T47D (cell line): ENCODE results near the gene NAV3.

Experiments
- DNase-seq, 2 experiments: peaks; one replicate each; pipeline versions ENCODE4 v3.0.0 to v3.0.0-alpha.2; 2011 to 2012; ENCODE audit warnings: low read depth in 1 of 2, low spot score in 1 of 2
- JUND ChIP-seq: IDR thresholded peaks from 2 replicates; pipeline ENCODE4 v1.6.1; 2012; ENCODE audit warnings: low read depth
- in situ Hi-C: cut with HindIII; loops from 2 replicates; pipeline ENCODE4 v1.10.0; 2016; ENCODE audit warnings: low sequenced_read_pairs, low pct_unique_long_range_greater_than_20kb

Gene NAV3

DNA sequence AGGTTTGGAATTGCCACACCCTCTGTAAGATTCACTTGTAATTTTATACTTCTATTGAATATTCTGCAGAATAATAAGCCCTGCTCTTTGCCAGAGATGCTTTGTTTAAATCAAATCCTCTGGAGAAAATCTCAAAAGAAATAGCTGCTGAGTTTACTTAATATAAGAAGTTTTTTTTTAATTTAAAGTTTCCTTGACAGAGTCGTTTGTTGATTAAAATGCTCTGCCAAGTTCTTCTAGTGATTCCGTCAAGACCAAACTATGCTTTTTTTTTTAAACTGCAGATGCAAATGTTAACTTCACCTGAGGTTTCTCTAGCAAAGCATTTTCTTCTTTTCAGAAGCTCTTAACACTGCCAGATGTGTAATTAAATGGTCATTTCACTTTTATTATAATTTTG is 13.4 kb upstream of the NAV3 start:
- no peak for TF ChIP-seq JUND
- in situ Hi-C loops, result no loop called here
- no peak for DNase-seq

DNA sequence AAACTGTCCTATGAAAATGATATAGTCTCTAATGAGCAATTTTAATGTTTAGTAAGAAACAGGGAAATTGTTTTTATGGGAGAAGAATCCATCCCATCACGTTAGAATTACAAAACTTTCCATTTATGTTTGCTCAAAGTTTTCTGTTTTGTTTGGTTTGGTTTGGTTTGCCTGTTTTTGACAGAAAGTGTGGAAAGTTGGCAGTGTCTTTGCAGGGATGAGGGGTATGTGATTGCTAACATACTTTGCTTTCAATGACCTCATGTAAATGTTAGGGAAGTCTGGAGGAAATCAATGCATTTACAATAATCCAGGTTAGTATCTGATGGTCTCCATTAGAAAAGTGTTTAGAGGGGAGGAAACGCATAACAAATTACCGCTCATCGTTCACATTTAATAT is 12.3 kb upstream of the NAV3 start:
- in situ Hi-C loops, result no loop called here
- no peak for TF ChIP-seq JUND
- no peak for DNase-seq

DNA sequence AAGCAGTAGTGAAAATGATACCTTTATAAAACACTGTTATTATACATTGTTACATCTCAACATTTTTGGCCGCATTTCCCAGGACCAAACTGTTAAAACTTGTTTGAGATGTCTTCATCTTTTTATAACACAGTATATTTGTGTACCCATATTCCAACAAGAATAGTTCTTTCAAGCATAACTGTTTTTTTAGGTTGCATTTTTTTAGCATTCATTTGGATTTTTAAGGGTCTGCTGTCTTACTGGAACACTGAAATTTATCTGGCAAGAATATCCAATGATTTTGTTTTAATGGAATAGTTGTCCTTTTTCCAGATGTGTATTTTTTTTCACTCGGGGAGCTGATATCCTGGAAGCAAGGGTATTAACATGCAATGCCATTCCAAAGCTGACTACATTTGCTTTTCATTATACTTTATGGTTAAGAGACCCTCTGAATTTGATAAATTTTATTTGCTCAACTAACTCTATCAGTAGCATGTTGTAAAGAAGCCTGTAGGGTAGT is 8.9 kb upstream of the NAV3 start:
- in situ Hi-C loops, result no loop called here
- DNase-seq, result no peak
- TF ChIP-seq JUND, result no peak

DNA sequence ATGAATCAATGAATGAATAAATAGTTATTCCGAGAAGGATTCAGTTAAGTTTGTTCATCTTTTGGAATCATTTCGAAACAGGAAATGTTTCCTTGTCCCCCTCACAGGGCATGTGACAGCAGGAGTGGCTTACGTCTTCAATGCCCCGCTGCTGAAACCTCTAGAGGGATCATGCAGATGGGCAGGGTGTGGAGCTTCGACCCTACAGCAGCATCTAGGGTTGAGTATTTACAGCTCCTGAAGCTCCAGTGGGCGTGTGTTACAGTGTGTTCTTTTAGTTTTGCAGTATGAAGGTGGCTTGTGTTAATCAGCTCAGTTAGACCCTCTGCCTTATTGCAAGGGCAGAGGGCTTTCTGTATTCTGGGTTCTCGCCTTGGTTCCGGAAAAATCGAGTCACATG is 2.6 kb downstream of the NAV3 start:
- in situ Hi-C loops, result no loop called here
- TF ChIP-seq JUND, result no peak
- no peak for DNase-seq

DNA sequence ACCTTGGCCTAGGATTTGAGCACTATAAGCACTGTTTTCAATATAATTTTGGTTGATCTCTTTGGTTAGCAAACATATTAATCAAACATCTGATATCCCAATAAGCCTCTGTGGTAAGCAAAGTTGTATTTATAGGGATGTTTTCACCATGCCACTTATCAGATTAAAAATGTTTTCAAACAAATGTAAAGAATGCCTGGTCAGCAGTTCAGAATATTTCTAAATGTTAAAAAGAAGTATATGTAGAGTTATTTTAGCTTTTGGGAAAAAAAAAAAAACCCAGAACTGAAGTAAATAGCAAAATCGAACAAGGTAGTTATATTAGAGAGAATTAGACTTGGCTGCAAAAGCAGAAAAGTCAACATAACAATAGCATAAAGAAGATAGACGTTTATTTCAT is 3.9 kb downstream of the NAV3 start:
- in situ Hi-C loops, result no loop called here
- DNase-seq, result no peak
- TF ChIP-seq JUND, result no peak

DNA sequence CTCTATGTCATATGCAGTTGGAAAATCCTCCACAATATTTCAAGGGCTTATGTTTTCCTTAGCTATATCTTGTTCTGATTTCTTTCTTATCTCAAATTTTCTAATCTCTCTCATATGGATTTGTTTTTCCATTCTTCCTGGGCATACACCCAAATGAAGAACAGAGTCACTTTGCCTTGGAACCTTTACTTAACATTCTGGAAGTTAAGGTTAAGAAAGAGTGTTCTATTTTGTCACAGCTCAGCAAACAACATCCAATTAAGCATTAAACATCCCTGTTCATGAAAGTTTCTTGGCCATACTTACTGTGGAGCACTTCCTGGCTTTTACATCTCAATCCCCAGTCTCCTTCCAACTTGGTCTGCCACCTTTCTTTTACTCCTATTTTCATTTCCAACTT is 5.3 kb downstream of the NAV3 start:
- no peak for DNase-seq
- TF ChIP-seq JUND, result no peak
- in situ Hi-C loops, result no loop called here

DNA sequence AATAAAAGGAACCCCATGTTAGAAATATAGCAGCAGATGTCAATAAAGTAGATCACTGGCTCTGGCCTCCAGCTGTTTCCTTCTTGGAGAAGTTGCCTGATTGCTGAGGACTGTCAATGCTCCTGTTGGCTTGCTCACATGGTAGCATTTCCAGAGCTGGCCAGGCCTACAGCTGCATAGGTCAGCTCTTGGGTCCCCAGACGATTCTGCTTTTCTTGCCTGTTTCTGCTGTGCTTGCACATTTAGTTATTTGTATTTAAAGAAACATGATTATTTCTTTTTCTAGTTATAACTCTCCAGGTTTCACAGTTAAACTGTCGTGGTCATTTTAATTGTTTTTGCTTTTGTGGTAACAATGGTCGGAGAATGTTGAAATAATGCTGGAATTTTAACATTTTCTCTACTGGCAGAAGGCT is 7.2 kb downstream of the NAV3 start:
- DNase-seq, result no peak
- no peak for TF ChIP-seq JUND
- in situ Hi-C loops, result no loop called here

DNA sequence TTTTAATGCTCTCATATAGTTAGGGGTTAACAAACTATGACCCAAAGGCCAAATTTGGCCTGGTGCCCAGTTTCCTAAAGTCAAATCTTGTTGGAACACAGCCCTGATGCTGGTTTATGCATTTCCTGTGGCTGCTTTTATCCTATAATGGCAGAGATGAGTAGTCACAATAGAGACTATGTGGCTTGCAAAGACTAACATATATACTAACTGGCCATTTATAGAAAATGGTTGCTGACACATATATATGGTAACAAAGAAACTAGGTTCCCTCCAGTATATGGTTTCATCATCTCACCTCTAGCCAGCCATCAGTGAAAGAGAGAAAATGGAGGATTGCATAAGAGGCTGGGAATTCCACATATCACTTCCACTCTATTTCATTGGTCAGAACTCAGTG is 10.8 kb downstream of the NAV3 start:
- DNase-seq, result no peak
- no peak for TF ChIP-seq JUND
- in situ Hi-C loops, result no loop called here

DNA sequence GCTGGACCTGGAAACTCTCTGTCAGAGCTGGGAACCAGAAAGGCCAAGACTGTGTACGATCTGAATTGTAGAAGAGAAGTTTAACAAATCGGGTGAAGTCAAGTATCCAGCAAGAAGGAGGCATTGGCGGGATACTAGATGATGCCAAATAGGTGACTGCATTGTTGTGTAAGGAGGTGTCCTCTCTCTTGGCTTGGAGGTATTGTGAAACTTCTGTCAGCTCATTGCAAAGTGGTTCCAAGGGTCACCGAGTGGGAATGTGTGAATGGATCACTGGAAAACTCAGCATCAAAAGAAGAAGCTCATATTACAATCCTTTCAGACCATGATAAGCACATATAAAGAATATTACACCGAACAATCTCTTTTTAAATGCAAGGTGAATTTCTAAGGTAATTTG is 11.7 kb downstream of the NAV3 start:
- no peak for DNase-seq
- TF ChIP-seq JUND, result no peak
- in situ Hi-C loops, result no loop called here

DNA sequence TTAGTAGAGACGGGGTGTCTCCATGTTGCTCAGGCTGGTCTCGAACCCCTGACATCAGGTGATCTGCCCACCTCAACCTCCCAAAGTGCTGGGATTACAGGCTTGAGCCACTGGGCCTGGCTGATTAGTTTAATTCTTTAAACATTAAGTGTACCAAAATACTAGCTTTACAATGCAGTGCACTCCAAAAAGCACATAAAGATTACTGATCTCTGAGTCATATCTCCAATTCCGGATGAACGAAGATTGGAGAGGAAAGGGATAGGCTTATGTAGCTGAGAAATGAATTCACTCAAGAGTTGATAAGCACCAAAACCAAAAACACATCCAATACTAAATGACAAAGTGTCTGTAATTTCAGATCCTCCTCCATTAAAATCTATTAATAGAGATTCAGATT is 15.1 kb downstream of the NAV3 start:
- no peak for TF ChIP-seq JUND
- in situ Hi-C loops, result no loop called here
- DNase-seq, result no peak

DNA sequence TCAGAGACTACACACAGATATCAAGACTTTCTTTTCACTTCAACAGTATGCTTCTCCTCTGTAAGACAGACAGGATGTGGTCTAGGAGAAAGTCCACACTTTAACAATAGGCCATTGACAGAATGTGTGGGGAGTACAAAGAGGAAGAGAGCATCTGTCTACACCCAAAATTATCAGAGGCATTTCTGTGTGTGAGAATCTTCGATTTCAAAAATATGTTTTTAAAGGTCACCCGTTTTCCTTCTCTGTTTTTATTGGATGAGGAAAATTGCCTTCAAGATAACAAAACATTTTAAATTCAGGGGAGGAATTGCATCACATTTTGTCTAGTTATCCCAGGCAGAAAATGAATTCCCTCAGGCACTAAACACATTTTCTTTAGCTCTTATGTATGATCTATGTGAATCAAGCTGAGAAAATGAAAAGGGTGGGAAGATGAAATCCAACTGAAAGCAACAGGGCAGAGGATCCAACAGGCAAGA is 16.4 kb downstream of the NAV3 start:
- in situ Hi-C loops, result no loop called here
- no peak for DNase-seq
- no peak for TF ChIP-seq JUND

DNA sequence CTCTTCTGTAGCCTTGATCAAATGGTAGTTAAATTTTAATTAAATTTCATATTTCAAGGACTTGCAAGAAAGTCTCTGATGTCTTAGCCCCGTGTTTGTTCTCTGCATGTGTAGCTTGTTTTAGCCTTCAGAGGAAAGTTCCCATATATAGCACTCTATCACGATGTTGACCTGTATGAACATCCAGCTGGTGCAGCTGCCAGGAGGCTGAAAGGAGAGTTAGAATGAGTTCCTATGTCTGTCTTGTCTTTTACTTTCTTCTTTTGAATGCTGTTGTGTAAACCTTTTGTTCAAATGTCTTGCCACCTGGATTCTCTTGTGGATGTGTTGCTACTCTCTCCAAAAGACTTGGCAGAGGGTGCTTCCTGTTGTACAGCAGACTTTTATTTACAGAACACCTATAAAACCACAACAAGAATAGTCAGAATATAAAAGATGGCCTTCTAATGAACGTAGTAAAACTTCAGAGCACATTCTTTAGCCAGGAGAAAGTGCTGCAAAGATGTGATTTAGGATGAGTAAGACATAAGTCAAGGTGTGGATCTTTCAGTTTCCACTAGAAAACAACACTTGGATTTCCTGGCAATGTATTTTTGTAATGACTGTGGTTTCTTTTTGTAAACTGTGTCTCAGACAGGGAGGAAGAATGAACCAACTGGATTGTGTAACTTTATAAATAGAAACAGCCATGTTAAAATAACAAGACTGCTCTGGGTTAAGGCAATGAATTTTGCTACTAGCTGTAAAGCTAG is 17.2 kb downstream of the NAV3 start:
- TF ChIP-seq JUND, result no peak
- no peak for DNase-seq
- in situ Hi-C loops, result no loop called here

DNA sequence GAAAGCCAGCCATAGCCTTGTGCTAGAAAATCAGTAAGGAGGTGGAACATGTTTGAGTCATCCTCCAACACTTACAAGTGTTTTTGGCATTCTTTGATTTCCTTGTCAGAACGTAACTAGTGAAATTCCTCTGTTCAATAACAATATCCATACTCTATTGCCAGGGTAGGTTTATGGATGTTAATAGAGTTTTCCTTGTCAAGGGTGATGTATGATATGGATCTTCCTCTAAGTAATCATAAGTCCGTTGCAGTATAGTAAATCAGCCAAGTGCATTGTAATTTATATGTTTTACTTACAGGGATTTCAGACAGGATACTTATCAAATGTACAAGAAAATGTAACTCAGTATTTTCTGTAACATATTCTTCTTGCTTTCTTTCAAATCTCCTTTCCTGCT is 19.4 kb downstream of the NAV3 start:
- in situ Hi-C loops, result no loop called here
- TF ChIP-seq JUND, result no peak
- DNase-seq, result no peak

DNA sequence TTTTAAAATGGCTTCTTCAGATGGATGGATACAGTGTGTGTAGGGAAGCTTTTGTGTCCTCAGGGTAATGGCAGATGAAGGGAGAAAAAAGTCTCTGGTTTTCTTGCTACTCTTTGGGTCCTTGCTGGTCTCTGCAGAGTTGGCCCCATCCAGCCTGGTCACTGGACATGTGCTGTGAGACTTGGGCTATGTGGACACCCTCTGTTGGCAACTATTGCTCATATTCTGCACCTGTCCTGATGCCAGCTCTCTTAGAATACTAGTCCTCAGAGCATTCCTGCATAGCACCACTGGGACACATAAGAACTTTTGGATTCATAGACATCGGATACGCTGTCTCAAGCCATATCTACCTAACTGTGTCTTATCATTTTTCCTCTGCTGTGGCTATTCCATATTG is 20.0 kb downstream of the NAV3 start:
- in situ Hi-C loops, result no loop called here
- TF ChIP-seq JUND, result no peak
- no peak for DNase-seq
